Activated T-helper 17 cell treated with anti-CD3 and anti-CD28 coated beads, Interleukin-2, amount 50 U/mL, for 72 hours (primary cell): ENCODE data around the gene WDR7. TPM values are rescaled to one million over a fixed set of nuclear protein-coding genes. Genes with fewer than 3 reads are reported as not detected.

Source experiments
- ATAC-seq: fragments of 150-1000 bp; cut with Tn5 transposase; replicated peaks from 2 replicates; pipeline ENCODE4 v1.10.0; 2021; ENCODE audit warnings: mild to moderate bottlenecking, moderate library complexity
- H3K27ac Mint-ChIP-seq: one replicate; pipeline ENCODE4 v1.8.0; 2022; ENCODE audit warnings: mixed read lengths
- H3K27me3 Mint-ChIP-seq: one replicate; pipeline ENCODE4 v1.8.0; 2022; ENCODE audit warnings: mixed read lengths
- H3K36me3 Mint-ChIP-seq: one replicate; pipeline ENCODE4 v1.8.0; 2022; ENCODE audit warnings: low read depth, mild to moderate bottlenecking, mixed read lengths
- H3K4me1 Mint-ChIP-seq: one replicate; pipeline ENCODE4 v1.8.0; 2022; ENCODE audit warnings: mixed read lengths
- H3K4me3 Mint-ChIP-seq: one replicate; pipeline ENCODE4 v1.8.0; 2022; ENCODE audit warnings: mild to moderate bottlenecking, mixed read lengths
- H3K9me3 Mint-ChIP-seq: one replicate; pipeline ENCODE4 v1.8.0; 2022; ENCODE audit warnings: mixed read lengths
- total RNA-seq, 2 donors: library from RNA; stranded (reverse); gene quantifications; one replicate each; pipeline ENCODE4 v1.2.3, GENCODE V29; 2022

The WDR7 gene
- total RNA-seq, 2 donors from 2014 or later, result 24.9 to 27.4 TPM

GRCh38 chr18:56987236-56987635 is 336.1 kb downstream of the WDR7 start:
- Mint-ChIP-seq H3K27ac (no peak overlapping the region), H3K4me3 (no peak overlapping the region), H3K4me1 (no peaks in the 10 kb centered on the region), H3K9me3 (no peaks in the 10 kb centered on the region), H3K36me3 (no peaks in the 10 kb centered on the region), H3K27me3 (no peaks in the 10 kb centered on the region)
- ATAC-seq, result no peak

- no peak for ATAC-seq
- no peaks in the 10 kb centered on the region for H3K27me3 Mint-ChIP-seq
- no peak overlapping the region for H3K4me3 Mint-ChIP-seq
- H3K36me3 Mint-ChIP-seq, result no peaks in the 10 kb centered on the region
- peaks cover 5% of the 10 kb centered on the region for H3K4me1 Mint-ChIP-seq
- H3K9me3 Mint-ChIP-seq, result no peaks in the 10 kb centered on the region
- no peak overlapping the region for H3K27ac Mint-ChIP-seq
Measured at GRCh38 chr18:56988022-56988421, 336.9 kb downstream of the WDR7 start.

DNA sequence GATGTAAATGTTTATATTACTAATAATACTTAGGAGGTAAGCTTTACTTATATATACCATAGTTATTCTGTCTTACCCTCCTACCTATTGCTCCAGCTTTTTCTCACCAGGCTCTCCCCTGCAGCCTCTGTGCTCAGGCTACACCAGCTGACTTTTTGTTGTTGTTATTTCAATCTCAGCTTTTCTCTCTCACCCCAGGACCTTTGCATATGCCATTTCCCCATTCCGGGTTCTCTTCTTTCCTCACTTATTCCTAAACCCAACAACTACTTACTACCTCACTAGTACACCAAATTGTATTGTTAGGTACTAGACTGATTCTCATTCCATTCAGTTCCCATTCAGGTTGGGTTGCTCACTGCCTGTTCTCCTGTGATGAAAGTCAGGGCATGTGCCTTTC is 339.5 kb downstream of the WDR7 start:
- Mint-ChIP-seq H3K36me3 (no peaks in the 10 kb centered on the region), H3K27me3 (no peaks in the 10 kb centered on the region), H3K9me3 (no peaks in the 10 kb centered on the region), H3K4me1 (peaks cover 5% of the 10 kb centered on the region), H3K27ac (no peak overlapping the region), H3K4me3 (no peak overlapping the region)
- no peak for ATAC-seq

- Mint-ChIP-seq H3K4me1 (peaks cover 5% of the 10 kb centered on the region), H3K9me3 (no peaks in the 10 kb centered on the region), H3K36me3 (peaks cover under 1% of the 10 kb centered on the region), H3K27me3 (no peaks in the 10 kb centered on the region), H3K27ac (peak overlapping the region; percentile 26), H3K4me3 (peak overlapping the region; percentile 6)
- ATAC-seq, result peak; percentile 97
Measured at GRCh38 chr18:56992777-56993176, 341.6 kb downstream of the WDR7 start.

GRCh38 chr18:56995579-56996188 is 344.5 kb downstream of the WDR7 start:
- peaks cover 8% of the 10 kb centered on the region for H3K4me1 Mint-ChIP-seq
- no peaks in the 10 kb centered on the region for H3K27me3 Mint-ChIP-seq
- no peak overlapping the region for H3K4me3 Mint-ChIP-seq
- ATAC-seq, result no peak
- H3K27ac Mint-ChIP-seq, result no peak overlapping the region
- H3K36me3 Mint-ChIP-seq, result peaks cover 5% of the 10 kb centered on the region
- H3K9me3 Mint-ChIP-seq, result no peaks in the 10 kb centered on the region

DNA sequence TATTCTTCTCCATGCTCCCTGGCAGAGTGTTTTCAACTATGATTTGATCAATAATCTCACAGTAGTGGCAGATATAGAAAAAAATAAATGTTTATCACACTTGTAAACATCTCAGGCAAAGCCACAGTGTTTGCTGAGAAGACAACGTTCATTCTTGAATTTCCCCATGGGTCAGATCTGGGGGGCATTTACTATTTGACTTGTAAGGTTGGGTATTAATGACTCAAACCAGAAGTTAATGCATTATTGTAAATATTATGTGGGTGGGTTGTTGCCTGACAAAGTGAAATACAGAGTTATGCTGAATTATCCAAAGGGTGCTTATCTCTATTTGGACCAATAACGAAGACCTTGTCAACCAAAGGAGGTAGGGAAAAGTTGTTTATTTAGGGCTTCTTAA is 346.0 kb downstream of the WDR7 start:
- H3K9me3 Mint-ChIP-seq, result no peaks in the 10 kb centered on the region
- no peak overlapping the region for H3K27ac Mint-ChIP-seq
- peaks cover 8% of the 10 kb centered on the region for H3K4me1 Mint-ChIP-seq
- peaks cover 5% of the 10 kb centered on the region for H3K36me3 Mint-ChIP-seq
- no peaks in the 10 kb centered on the region for H3K27me3 Mint-ChIP-seq
- H3K4me3 Mint-ChIP-seq, result no peak overlapping the region
- ATAC-seq, result no peak

GRCh38 chr18:56999823-57000222 is 348.7 kb downstream of the WDR7 start:
- H3K36me3 Mint-ChIP-seq, result peaks cover 5% of the 10 kb centered on the region
- ATAC-seq, result no peak
- peaks cover 11% of the 10 kb centered on the region for H3K4me1 Mint-ChIP-seq
- H3K27me3 Mint-ChIP-seq, result no peaks in the 10 kb centered on the region
- H3K4me3 Mint-ChIP-seq, result no peak overlapping the region
- no peaks in the 10 kb centered on the region for H3K9me3 Mint-ChIP-seq
- H3K27ac Mint-ChIP-seq, result no peak overlapping the region

GRCh38 chr18:57002627-57003026 is 351.5 kb downstream of the WDR7 start:
- no peak overlapping the region for H3K4me3 Mint-ChIP-seq
- H3K27me3 Mint-ChIP-seq, result no peaks in the 10 kb centered on the region
- H3K36me3 Mint-ChIP-seq, result peaks cover 5% of the 10 kb centered on the region
- H3K27ac Mint-ChIP-seq, result no peak overlapping the region
- peaks cover 11% of the 10 kb centered on the region for H3K4me1 Mint-ChIP-seq
- H3K9me3 Mint-ChIP-seq, result no peaks in the 10 kb centered on the region
- ATAC-seq, result no peak

- Mint-ChIP-seq H3K4me3 (no peak overlapping the region), H3K9me3 (no peaks in the 10 kb centered on the region), H3K4me1 (peaks cover 8% of the 10 kb centered on the region), H3K27ac (peak overlapping the region; percentile 24), H3K27me3 (no peaks in the 10 kb centered on the region), H3K36me3 (no peaks in the 10 kb centered on the region)
- ATAC-seq, result no peak
Measured at GRCh38 chr18:57003342-57003741, 352.2 kb downstream of the WDR7 start.

- peaks cover 8% of the 10 kb centered on the region for H3K4me1 Mint-ChIP-seq
- no peaks in the 10 kb centered on the region for H3K9me3 Mint-ChIP-seq
- no peaks in the 10 kb centered on the region for H3K27me3 Mint-ChIP-seq
- H3K36me3 Mint-ChIP-seq, result no peaks in the 10 kb centered on the region
- peak overlapping the region; percentile 24 for H3K27ac Mint-ChIP-seq
- ATAC-seq, result peak; percentile 99
- H3K4me3 Mint-ChIP-seq, result peak overlapping the region; percentile 15
Measured at GRCh38 chr18:57004366-57005121, 353.4 kb downstream of the WDR7 start.

GRCh38 chr18:57008001-57008686 is 357.0 kb downstream of the WDR7 start:
- Mint-ChIP-seq H3K27me3 (no peaks in the 10 kb centered on the region), H3K4me3 (no peak overlapping the region), H3K9me3 (no peaks in the 10 kb centered on the region), H3K4me1 (peaks cover 8% of the 10 kb centered on the region), H3K36me3 (peaks cover 4% of the 10 kb centered on the region), H3K27ac (no peak overlapping the region)
- ATAC-seq, result no peak

DNA sequence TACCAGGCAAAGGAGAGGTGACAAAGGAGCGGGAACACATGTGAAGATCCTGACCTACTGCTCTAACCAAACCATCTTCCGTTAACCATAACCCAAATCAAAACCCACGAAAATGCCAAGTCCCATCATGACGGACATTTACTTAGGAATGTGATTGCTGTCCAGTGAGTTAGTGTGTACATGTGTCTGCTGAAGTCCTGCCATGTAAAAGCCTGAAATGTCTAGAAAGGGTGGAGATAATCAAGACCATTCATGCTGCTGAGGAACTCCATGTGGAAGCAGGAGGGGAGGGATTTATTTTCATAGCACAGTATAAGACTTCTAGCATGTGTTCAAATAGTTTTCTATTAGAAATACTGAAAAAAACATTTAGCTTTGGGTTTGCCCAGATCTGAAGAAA is 358.7 kb downstream of the WDR7 start:
- no peaks in the 10 kb centered on the region for H3K27me3 Mint-ChIP-seq
- H3K9me3 Mint-ChIP-seq, result no peaks in the 10 kb centered on the region
- no peaks in the 10 kb centered on the region for H3K4me1 Mint-ChIP-seq
- H3K36me3 Mint-ChIP-seq, result peaks cover 4% of the 10 kb centered on the region
- ATAC-seq, result no peak
- no peak overlapping the region for H3K4me3 Mint-ChIP-seq
- no peak overlapping the region for H3K27ac Mint-ChIP-seq

GRCh38 chr18:57014772-57015413 is 363.7 kb downstream of the WDR7 start:
- Mint-ChIP-seq H3K36me3 (peaks cover 1% of the 10 kb centered on the region), H3K9me3 (no peaks in the 10 kb centered on the region), H3K4me3 (no peak overlapping the region), H3K27ac (no peak overlapping the region), H3K27me3 (no peaks in the 10 kb centered on the region), H3K4me1 (peaks cover 13% of the 10 kb centered on the region)
- ATAC-seq, result no peak

GRCh38 chr18:57015451-57015850 is 364.3 kb downstream of the WDR7 start:
- Mint-ChIP-seq H3K9me3 (no peaks in the 10 kb centered on the region), H3K4me3 (no peak overlapping the region), H3K27ac (no peak overlapping the region), H3K27me3 (no peaks in the 10 kb centered on the region), H3K36me3 (peaks cover 2% of the 10 kb centered on the region), H3K4me1 (peaks cover 13% of the 10 kb centered on the region)
- ATAC-seq, result no peak
